ENCODE data around the gene MSLN.

GRCh38 chr16:776824-777223 is 16.3 kb downstream of the MSLN start:
- TF ChIP-seq SP2 (IDR thresholded peaks at IDR 0.05; ENCODE audit: low read length): no peak
- TF ChIP-seq POLR2AphosphoS5 (IDR thresholded peaks at IDR 0.05; ENCODE audit: low read depth, low read length): no peak
- TF ChIP-seq SUZ12 (IDR thresholded peaks at IDR 0.05; ENCODE audit: low read length): no peak
- TF ChIP-seq, protein P1, sequence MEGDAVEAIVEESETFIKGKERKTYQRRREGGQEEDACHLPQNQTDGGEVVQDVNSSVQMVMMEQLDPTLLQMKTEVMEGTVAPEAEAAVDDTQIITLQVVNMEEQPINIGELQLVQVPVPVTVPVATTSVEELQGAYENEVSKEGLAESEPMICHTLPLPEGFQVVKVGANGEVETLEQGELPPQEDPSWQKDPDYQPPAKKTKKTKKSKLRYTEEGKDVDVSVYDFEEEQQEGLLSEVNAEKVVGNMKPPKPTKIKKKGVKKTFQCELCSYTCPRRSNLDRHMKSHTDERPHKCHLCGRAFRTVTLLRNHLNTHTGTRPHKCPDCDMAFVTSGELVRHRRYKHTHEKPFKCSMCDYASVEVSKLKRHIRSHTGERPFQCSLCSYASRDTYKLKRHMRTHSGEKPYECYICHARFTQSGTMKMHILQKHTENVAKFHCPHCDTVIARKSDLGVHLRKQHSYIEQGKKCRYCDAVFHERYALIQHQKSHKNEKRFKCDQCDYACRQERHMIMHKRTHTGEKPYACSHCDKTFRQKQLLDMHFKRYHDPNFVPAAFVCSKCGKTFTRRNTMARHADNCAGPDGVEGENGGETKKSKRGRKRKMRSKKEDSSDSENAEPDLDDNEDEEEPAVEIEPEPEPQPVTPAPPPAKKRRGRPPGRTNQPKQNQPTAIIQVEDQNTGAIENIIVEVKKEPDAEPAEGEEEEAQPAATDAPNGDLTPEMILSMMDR (IDR thresholded peaks at IDR 0.05; ENCODE audit: control extremely low read depth in 1 of 3, insufficient read depth in 1 of 3, low read depth in 1 of 3, low read length in 3 of 3): no peak
- TF ChIP-seq EZH2 (IDR thresholded peaks at IDR 0.05; ENCODE audit: low read depth, low read length, severe bottlenecking): no peak
